H1 (cell line): ENCODE results near the gene INTS6.
A peak's percentile ranks its signal among the peaks of the same experiment; 100 is the strongest.

Experiments used
- CEBPB ChIP-seq: IDR thresholded peaks from 2 replicates; pipeline ENCODE4 v1.6.1; 2012; ENCODE audit warnings: low read depth, low read length
- CTCF ChIP-seq, 3 experiments: IDR thresholded peaks; 1 replicate in 2 of 3; 2 replicates in 1 of 3; pipeline versions ENCODE4 v1.5.1 to v1.6.1; 2011; ENCODE audit warnings: low read length in 3 of 3, mild to moderate bottlenecking in 3 of 3, inconsistent platforms in 2 of 3, low read depth in 1 of 3, moderate library complexity in 1 of 3; ENCODE audit not compliant: insufficient read depth in 1 of 3; ENCODE audit errors: control extremely low read depth in 1 of 3
- EP300 ChIP-seq, 2 experiments: IDR thresholded peaks; 1 replicate in 1 of 2; 2 replicates in 1 of 2; pipeline ENCODE4 v1.6.1; 2011 to 2012; ENCODE audit warnings: low read depth in 2 of 2, low read length in 2 of 2, mild to moderate bottlenecking in 2 of 2, borderline replicate concordance in 1 of 2, inconsistent platforms in 1 of 2, moderate library complexity in 1 of 2
- KDM4A ChIP-seq: IDR thresholded peaks from one replicate; pipeline ENCODE4 v1.7.1; 2012; ENCODE audit warnings: low read depth, mild to moderate bottlenecking, moderate library complexity, low read length, inconsistent platforms; ENCODE audit not compliant: severe bottlenecking
- MAFK ChIP-seq: IDR thresholded peaks from 2 replicates; pipeline ENCODE4 v1.6.1; 2012; ENCODE audit warnings: low read depth, mild to moderate bottlenecking, improper control_type of control experiment, low read length
- NRF1 ChIP-seq: IDR thresholded peaks from 2 replicates; pipeline ENCODE4 v1.6.1; 2011; ENCODE audit warnings: mild to moderate bottlenecking, low read depth, low read length, improper control_type of control experiment
- POLR2A ChIP-seq, 2 experiments: IDR thresholded peaks; 1 replicate in 1 of 2; 2 replicates in 1 of 2; pipeline ENCODE4 v1.6.1; 2011; ENCODE audit warnings: low read depth in 2 of 2, low read length in 2 of 2, mild to moderate bottlenecking in 2 of 2; ENCODE audit errors: control extremely low read depth in 1 of 2
- RFX5 ChIP-seq: IDR thresholded peaks from 2 replicates; pipeline ENCODE4 v1.6.1; 2011; ENCODE audit warnings: low read depth, low read length, improper control_type of control experiment, borderline replicate concordance
- SIN3A ChIP-seq, 2 experiments: IDR thresholded peaks in 1 of 2; conservative IDR thresholded peaks in 1 of 2; 2 replicates each; pipeline ENCODE4 v1.6.1; 2011 to 2012; ENCODE audit warnings: low read length in 2 of 2, improper control_type of control experiment in 1 of 2, low read depth in 1 of 2, mild to moderate bottlenecking in 1 of 2
- SIX5 ChIP-seq: IDR thresholded peaks from 2 replicates; pipeline ENCODE4 v1.6.1; 2011; ENCODE audit warnings: mild to moderate bottlenecking, low read depth, low read length
- SRF ChIP-seq: IDR thresholded peaks from 2 replicates; pipeline ENCODE4 v1.6.1; 2011; ENCODE audit warnings: mild to moderate bottlenecking, low read depth, low read length, moderate library complexity
- YY1 ChIP-seq: IDR thresholded peaks from 2 replicates; pipeline ENCODE4 v1.6.1; 2011; ENCODE audit warnings: low read depth, mild to moderate bottlenecking, low read length
- TF ChIP-seq, protein P1 (sequence below): IDR thresholded peaks from 2 replicates; pipeline ENCODE4 v1.6.1; 2011; ENCODE audit warnings: low read depth, mild to moderate bottlenecking, low read length; ENCODE audit not compliant: insufficient read depth

GRCh38 chr13:51425410-51426042 is 27.3 kb downstream of the INTS6 start:
- TF ChIP-seq, protein P1, sequence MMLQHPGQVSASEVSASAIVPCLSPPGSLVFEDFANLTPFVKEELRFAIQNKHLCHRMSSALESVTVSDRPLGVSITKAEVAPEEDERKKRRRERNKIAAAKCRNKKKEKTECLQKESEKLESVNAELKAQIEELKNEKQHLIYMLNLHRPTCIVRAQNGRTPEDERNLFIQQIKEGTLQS, result no peak
- peak; percentile 81 for TF ChIP-seq CEBPB
- TF ChIP-seq CTCF (IDR thresholded peaks at IDR 0.05; ENCODE audit: control extremely low read depth in 1 of 3, insufficient read depth in 1 of 3, low read depth in 1 of 3, low read length in 3 of 3), result no peak
- TF ChIP-seq RFX5, result no peak
- no peak for TF ChIP-seq POLR2A (IDR thresholded peaks at IDR 0.05; ENCODE audit: control extremely low read depth in 1 of 2, low read depth in 2 of 2, low read length in 2 of 2)
- no peak for TF ChIP-seq SRF
- no peak for TF ChIP-seq SIX5
- no peak for TF ChIP-seq EP300 (IDR thresholded peaks at IDR 0.05; ENCODE audit: borderline replicate concordance in 1 of 2, low read depth in 2 of 2, low read length in 2 of 2)
- no peak for TF ChIP-seq KDM4A
- no peak for TF ChIP-seq NRF1
- TF ChIP-seq MAFK, result no peak
- no peak for TF ChIP-seq SIN3A (conservative IDR thresholded peaks at IDR 0.05 in 1 of 2, IDR thresholded peaks at IDR 0.05 in 1 of 2; ENCODE audit: low read depth in 1 of 2, low read length in 2 of 2)
- TF ChIP-seq YY1, result no peak
